Prostate gland (tissue), 2 donors: ENCODE results near the gene HADHA. TPM values are rescaled to one million over a fixed set of nuclear protein-coding genes. Genes with fewer than 3 reads are reported as not detected.

Experiments used
- DNase-seq: peaks from one replicate; pipeline ENCODE4 v3.0.0-alpha.2; 2019; ENCODE audit warnings: low spot score
- H3K27ac ChIP-seq, 2 donors: fragments of 200-600 bp; sonication (generic); 2 replicates each; pipeline ENCODE4 v1.5.1; 2017 to 2019
- H3K27me3 ChIP-seq: fragments of 200-600 bp; sonication (generic); replicated peaks from 2 replicates; pipeline ENCODE4 v1.5.1; 2019; ENCODE audit not compliant: insufficient read depth
- H3K36me3 ChIP-seq, 2 donors: fragments of 200-600 bp; sonication (generic); 1 replicate in 1 of 2; 2 replicates in 1 of 2; pipeline versions ENCODE4 v1.5.1 to v1.8.1; 2017 to 2019
- H3K4me1 ChIP-seq: fragments of 200-600 bp; sonication (generic); replicated peaks from 2 replicates; pipeline ENCODE4 v1.5.1; 2019
- H3K4me3 ChIP-seq, 2 donors: fragments of 200-600 bp; sonication (generic); 2 replicates each; pipeline ENCODE4 v1.5.1; 2017 to 2019
- H3K9me3 ChIP-seq: fragments of 200-600 bp; sonication (generic); 2 replicates; pipeline ENCODE4 v1.5.1; 2017
- POLR2A ChIP-seq: fragments of 450-650 bp; IDR thresholded peaks from one replicate; pipeline ENCODE4 v1.6.1; 2016; ENCODE audit warnings: antibody characterized with exemption, mild to moderate bottlenecking
- POLR2AphosphoS5 ChIP-seq: sonication (generic); formaldehyde crosslinking; IDR thresholded peaks from one replicate; pipeline ENCODE4 v1.6.1; 2017; ENCODE audit warnings: antibody characterized with exemption
- WGBS: methylation state at CpG from one replicate; pipeline ENCODE4 v1.1.5; 2018; 5-methylcytosine and 5-hydroxymethylcytosine counted together
- intact Hi-C: fragments of 100-400 bp; cut with DNase I; formaldehyde crosslinking; loops from one replicate; pipeline ENCODE4 v1.14.2; 2022
- total RNA-seq, 2 donors: library from RNA; depleted of rRNA; stranded (reverse); fragments of >200 nt; gene quantifications; one replicate each; pipeline ENCODE4 v1.1.0, GENCODE V29; 2016
- TF ChIP-seq, protein P1 (sequence below), 4 experiments: fragments of 200-600 bp in 2 of 4; fragments of 450-650 bp in 2 of 4; sonication (generic) in 2 of 4; IDR thresholded peaks; 1 replicate in 3 of 4; 2 replicates in 1 of 4; pipeline ENCODE4 v1.5.1; 2016 to 2019; ENCODE audit warnings: antibody characterized with exemption in 4 of 4, mild to moderate bottlenecking in 2 of 4, moderate library complexity in 2 of 4

HADHA gene
- total RNA-seq, 2 donors from 2014 or later = 96.6 to 107 TPM

GRCh38 chr2:26237868-26238267 lies 6.6 kb downstream of the HADHA start:
- peaks cover 0 to 3% of the 10 kb centered on the region in 2 donors for H3K36me3 ChIP-seq
- intact Hi-C loops = no loop called here

GRCh38 chr2:26235089-26235488 lies 9.3 kb downstream of the HADHA start:
- Histone ChIP-seq H3K27ac (no peak overlapping the region), H3K36me3 (peaks cover 0 to 3% of the 10 kb centered on the region in 2 donors), H3K27me3 (no peaks in the 10 kb centered on the region), H3K9me3 (no peaks in the 10 kb centered on the region), H3K4me1 (no peaks in the 10 kb centered on the region), H3K4me3 (no peak overlapping the region)
- WGBS = 94% methylated on average over 9 of the region's 9 CpGs
- DNase-seq = no peak
- intact Hi-C loops = no loop called here
- TF ChIP-seq, protein P1, sequence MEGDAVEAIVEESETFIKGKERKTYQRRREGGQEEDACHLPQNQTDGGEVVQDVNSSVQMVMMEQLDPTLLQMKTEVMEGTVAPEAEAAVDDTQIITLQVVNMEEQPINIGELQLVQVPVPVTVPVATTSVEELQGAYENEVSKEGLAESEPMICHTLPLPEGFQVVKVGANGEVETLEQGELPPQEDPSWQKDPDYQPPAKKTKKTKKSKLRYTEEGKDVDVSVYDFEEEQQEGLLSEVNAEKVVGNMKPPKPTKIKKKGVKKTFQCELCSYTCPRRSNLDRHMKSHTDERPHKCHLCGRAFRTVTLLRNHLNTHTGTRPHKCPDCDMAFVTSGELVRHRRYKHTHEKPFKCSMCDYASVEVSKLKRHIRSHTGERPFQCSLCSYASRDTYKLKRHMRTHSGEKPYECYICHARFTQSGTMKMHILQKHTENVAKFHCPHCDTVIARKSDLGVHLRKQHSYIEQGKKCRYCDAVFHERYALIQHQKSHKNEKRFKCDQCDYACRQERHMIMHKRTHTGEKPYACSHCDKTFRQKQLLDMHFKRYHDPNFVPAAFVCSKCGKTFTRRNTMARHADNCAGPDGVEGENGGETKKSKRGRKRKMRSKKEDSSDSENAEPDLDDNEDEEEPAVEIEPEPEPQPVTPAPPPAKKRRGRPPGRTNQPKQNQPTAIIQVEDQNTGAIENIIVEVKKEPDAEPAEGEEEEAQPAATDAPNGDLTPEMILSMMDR (IDR thresholded peaks at IDR 0.05) = peak in 3 of 4 experiments; percentile 14 to 49 (median 37)
- no peak for TF ChIP-seq POLR2A
- TF ChIP-seq POLR2AphosphoS5 = no peak

More at GRCh38 chr2:26237868-26238267, 6.6 kb downstream of the HADHA start:
- TF ChIP-seq POLR2AphosphoS5 (no peak), POLR2A (no peak)
- Histone ChIP-seq H3K4me1 (no peaks in the 10 kb centered on the region), H3K27ac (no peak overlapping the region), H3K27me3 (no peaks in the 10 kb centered on the region), H3K4me3 (no peak overlapping the region), H3K9me3 (no peaks in the 10 kb centered on the region)
- no peak for DNase-seq
- WGBS = 95% methylated on average over 1 of the region's 1 CpG

- Histone ChIP-seq H3K4me1 (no peaks in the 10 kb centered on the region), H3K27ac (no peak overlapping the region), H3K36me3 (peaks cover 3 to 6% of the 10 kb centered on the region in 2 donors), H3K27me3 (no peaks in the 10 kb centered on the region), H3K4me3 (no peak overlapping the region), H3K9me3 (no peaks in the 10 kb centered on the region)
- intact Hi-C loops = no loop called here
- DNase-seq = no peak
- TF ChIP-seq POLR2AphosphoS5 (no peak), POLR2A (no peak)
- TF ChIP-seq, protein P1 (IDR thresholded peaks at IDR 0.05) = no peak
- WGBS = 98% methylated on average over 2 of the region's 2 CpGs
These were observed 13.6 kb downstream of the HADHA start for GRCh38 chr2:26230806-26231205.

DNA sequence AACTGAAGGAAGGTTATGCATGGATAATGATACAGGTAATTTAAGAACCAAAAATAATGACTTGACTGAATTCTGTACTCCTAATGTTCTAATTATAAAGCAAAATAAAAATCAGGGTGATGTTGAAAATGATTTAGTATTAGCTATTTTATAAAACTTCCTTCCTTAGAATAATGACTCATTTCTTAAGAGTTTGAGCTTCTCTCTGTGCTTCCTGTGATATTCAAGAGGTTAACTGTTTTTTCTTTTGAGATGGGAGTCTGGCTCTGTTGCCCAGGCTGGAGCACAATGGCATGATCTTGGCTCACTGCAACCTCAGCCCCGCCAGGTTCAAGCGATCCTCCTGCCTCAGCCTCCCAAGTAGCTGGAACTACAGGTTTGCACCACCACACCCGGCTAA lies 14.8 kb downstream of the HADHA start:
- WGBS = 100% methylated on average over 3 of the region's 3 CpGs
- no peak for DNase-seq
- H3K4me1 ChIP-seq = no peaks in the 10 kb centered on the region
- H3K36me3 ChIP-seq = peaks cover 3 to 6% of the 10 kb centered on the region in 2 donors
- no peaks in the 10 kb centered on the region for H3K27me3 ChIP-seq
- intact Hi-C loops = no loop called here
- H3K9me3 ChIP-seq = no peaks in the 10 kb centered on the region
- H3K4me3 ChIP-seq = no peak overlapping the region
- no peak overlapping the region for H3K27ac ChIP-seq
- no peak for TF ChIP-seq POLR2A
- TF ChIP-seq, protein P1 (IDR thresholded peaks at IDR 0.05) = no peak
- TF ChIP-seq POLR2AphosphoS5 = no peak

GRCh38 chr2:26224095-26224494 lies 20.3 kb downstream of the HADHA start:
- no peaks in the 10 kb centered on the region for H3K4me1 ChIP-seq
- no peak for TF ChIP-seq POLR2AphosphoS5
- H3K4me3 ChIP-seq = no peak overlapping the region
- H3K27me3 ChIP-seq = no peaks in the 10 kb centered on the region
- WGBS = 63% methylated on average over 2 of the region's 2 CpGs
- no peaks in the 10 kb centered on the region for H3K9me3 ChIP-seq
- intact Hi-C loops = no loop called here
- DNase-seq = no peak
- peaks cover 0 to 5% of the 10 kb centered on the region in 2 donors for H3K36me3 ChIP-seq
- no peak overlapping the region for H3K27ac ChIP-seq

- TF ChIP-seq POLR2AphosphoS5 = no peak
- intact Hi-C loops = no loop called here
- H3K4me3 ChIP-seq = no peak overlapping the region
- H3K9me3 ChIP-seq = no peaks in the 10 kb centered on the region
- no peaks in the 10 kb centered on the region for H3K27me3 ChIP-seq
- no peak for DNase-seq
- no peaks in the 10 kb centered on the region for H3K4me1 ChIP-seq
- no peaks in the 10 kb centered on the region for H3K36me3 ChIP-seq
- WGBS = 100% methylated on average over 1 of the region's 1 CpG
- no peak overlapping the region for H3K27ac ChIP-seq
These were observed 21.4 kb downstream of the HADHA start for GRCh38 chr2:26223018-26223417.
